Activated CD4-positive, alpha-beta T cell treated with anti-CD3 and anti-CD28 coated beads for 48 hours (primary cell): ENCODE results near the gene SH3BP1.

Experiments
- DNase-seq: peaks from one replicate; pipeline ENCODE4 v3.0.0-alpha.2; 2020

The SH3BP1 gene

GRCh38 chr22:37617431-37617830 is 22.0 kb upstream of the SH3BP1 start:
- DNase-seq, result no peak

- DNase-seq, result no peak
Measured at GRCh38 chr22:37618072-37618656, 21.3 kb upstream of the SH3BP1 start.

- no peak for DNase-seq
Measured at GRCh38 chr22:37618674-37619073, 20.8 kb upstream of the SH3BP1 start.

GRCh38 chr22:37619991-37620390 is 19.5 kb upstream of the SH3BP1 start:
- DNase-seq, result no peak

- DNase-seq, result no peak
Measured at GRCh38 chr22:37621352-37621860, 18.1 kb upstream of the SH3BP1 start.

- DNase-seq, result peak; percentile 82
Measured at GRCh38 chr22:37623075-37624016, 16.1 kb upstream of the SH3BP1 start.

GRCh38 chr22:37624017-37624365 is 15.5 kb upstream of the SH3BP1 start:
- no peak for DNase-seq

GRCh38 chr22:37624876-37625275 is 14.6 kb upstream of the SH3BP1 start:
- no peak for DNase-seq

- DNase-seq, result no peak
Measured at GRCh38 chr22:37625737-37626136, 13.7 kb upstream of the SH3BP1 start.

GRCh38 chr22:37626144-37626543 is 13.3 kb upstream of the SH3BP1 start:
- DNase-seq, result no peak

GRCh38 chr22:37626556-37627075 is 12.9 kb upstream of the SH3BP1 start:
- no peak for DNase-seq

GRCh38 chr22:37627121-37627520 is 12.3 kb upstream of the SH3BP1 start:
- DNase-seq, result no peak

- peak; percentile 63 for DNase-seq
Measured at GRCh38 chr22:37627545-37627944, 11.9 kb upstream of the SH3BP1 start.

GRCh38 chr22:37628830-37629229 is 10.6 kb upstream of the SH3BP1 start:
- no peak for DNase-seq

GRCh38 chr22:37629928-37630327 is 9.5 kb upstream of the SH3BP1 start:
- DNase-seq, result no peak

GRCh38 chr22:37630839-37631435 is 8.5 kb upstream of the SH3BP1 start:
- DNase-seq, result no peak

- DNase-seq, result no peak
Measured at GRCh38 chr22:37631448-37632173, 7.9 kb upstream of the SH3BP1 start.

GRCh38 chr22:37632174-37633088 is 7.0 kb upstream of the SH3BP1 start:
- no peak for DNase-seq

- peak; percentile 48 for DNase-seq
Measured at GRCh38 chr22:37633089-37633624, 6.3 kb upstream of the SH3BP1 start.

- DNase-seq, result peak; percentile 73
Measured at GRCh38 chr22:37633625-37634416, 5.6 kb upstream of the SH3BP1 start.
